Effector memory CD4-positive, alpha-beta T cell (primary cell): ENCODE data around the gene PRRT1.
"Not testable (repeated sequence)": the region's sequence is repeated elsewhere in the genome, so short reads cannot be mapped to it uniquely, and the experiment has no call there.

Source experiments
- DNase-seq, 3 donors: peaks; one replicate each; pipeline ENCODE4 v3.0.0-alpha.2; 2020
- H3K27ac ChIP-seq: 2 replicates; pipeline ENCODE4 v1.7.0; 2013; ENCODE audit warnings: mild to moderate bottlenecking, low read length, moderate library complexity; ENCODE audit not compliant: insufficient read depth, poor library complexity, severe bottlenecking
- H3K27me3 ChIP-seq: replicated peaks from 2 replicates; pipeline ENCODE4 v1.7.0; 2013; ENCODE audit warnings: mild to moderate bottlenecking, low read length; ENCODE audit not compliant: insufficient read depth, control insufficient read depth, poor library complexity, severe bottlenecking
- H3K36me3 ChIP-seq: 2 replicates; pipeline ENCODE4 v1.7.0; 2013; ENCODE audit warnings: mild to moderate bottlenecking, low read length, moderate library complexity; ENCODE audit not compliant: control insufficient read depth, insufficient read depth
- H3K4me1 ChIP-seq: 2 replicates; pipeline ENCODE4 v1.7.0; 2013; ENCODE audit warnings: low read length, mild to moderate bottlenecking; ENCODE audit not compliant: control insufficient read depth, insufficient read depth, poor library complexity, severe bottlenecking
- H3K4me3 ChIP-seq: 2 replicates; pipeline ENCODE4 v1.7.0; 2013; ENCODE audit warnings: low read length, low read depth, mild to moderate bottlenecking; ENCODE audit not compliant: insufficient read depth, poor library complexity, severe bottlenecking
- H3K9me3 ChIP-seq: 2 replicates; pipeline ENCODE4 v1.7.0; 2013; ENCODE audit warnings: mild to moderate bottlenecking, low read length, moderate library complexity; ENCODE audit not compliant: control insufficient read depth

Gene PRRT1

DNA sequence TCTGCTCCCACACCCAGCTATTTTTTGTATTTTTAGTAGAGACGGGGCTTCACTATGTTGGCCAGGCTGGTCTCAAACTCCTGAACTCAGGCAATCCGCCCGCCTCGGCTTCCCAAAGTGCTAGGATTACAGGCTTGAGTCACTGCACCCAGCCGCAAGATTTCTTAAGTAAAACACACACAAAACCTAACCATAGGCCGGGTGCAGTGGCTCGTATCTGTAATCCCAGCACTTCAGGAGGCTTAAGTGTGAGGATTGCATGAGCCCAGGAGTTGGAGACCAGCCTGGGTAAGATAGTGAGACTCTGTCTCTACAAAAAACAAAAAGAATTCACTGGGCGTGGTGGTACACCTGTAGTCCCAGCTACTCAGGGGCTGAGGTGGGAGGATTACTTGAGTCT, 51.5 kb downstream of the PRRT1 start:
- H3K9me3 ChIP-seq, H3K27ac ChIP-seq, H3K4me3 ChIP-seq, H3K36me3 ChIP-seq, H3K4me1 ChIP-seq, DNase-seq: not testable (repeated sequence)
- peaks cover 18% of the 10 kb centered on the region for H3K27me3 ChIP-seq
